Prostate gland (tissue), 2 donors: ENCODE measurements around the gene ADD2.

Experiments
- POLR2A ChIP-seq: fragments of 450-650 bp; IDR thresholded peaks from one replicate; pipeline ENCODE4 v1.6.1; 2016; ENCODE audit warnings: antibody characterized with exemption, mild to moderate bottlenecking
- POLR2AphosphoS5 ChIP-seq: sonication (generic); formaldehyde crosslinking; IDR thresholded peaks from one replicate; pipeline ENCODE4 v1.6.1; 2017; ENCODE audit warnings: antibody characterized with exemption
- TF ChIP-seq, protein P1 (sequence below), 4 experiments: fragments of 200-600 bp in 2 of 4; fragments of 450-650 bp in 2 of 4; sonication (generic) in 2 of 4; IDR thresholded peaks; 1 replicate in 3 of 4; 2 replicates in 1 of 4; pipeline ENCODE4 v1.5.1; 2016 to 2019; ENCODE audit warnings: antibody characterized with exemption in 4 of 4, mild to moderate bottlenecking in 2 of 4, moderate library complexity in 2 of 4

DNA sequence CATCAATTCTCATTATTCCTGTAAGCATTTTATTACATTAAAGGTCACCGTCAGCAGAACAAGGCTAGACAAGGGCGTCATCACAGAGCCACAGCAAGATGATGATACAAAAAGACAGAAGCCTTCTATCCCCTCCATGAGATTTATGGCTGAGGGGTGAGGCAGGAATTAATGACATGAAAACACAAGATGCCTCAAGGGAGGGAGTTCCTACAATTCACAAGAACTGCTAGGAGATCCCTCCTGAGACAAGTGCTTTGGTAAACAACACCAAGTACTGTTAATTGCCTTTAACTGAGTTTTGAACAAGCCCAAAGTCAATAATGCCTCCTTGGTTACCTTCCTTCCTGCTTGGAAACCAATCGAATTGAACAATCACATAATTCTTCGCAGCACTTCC lies 14.1 kb downstream of the ADD2 start:
- TF ChIP-seq, protein P1, sequence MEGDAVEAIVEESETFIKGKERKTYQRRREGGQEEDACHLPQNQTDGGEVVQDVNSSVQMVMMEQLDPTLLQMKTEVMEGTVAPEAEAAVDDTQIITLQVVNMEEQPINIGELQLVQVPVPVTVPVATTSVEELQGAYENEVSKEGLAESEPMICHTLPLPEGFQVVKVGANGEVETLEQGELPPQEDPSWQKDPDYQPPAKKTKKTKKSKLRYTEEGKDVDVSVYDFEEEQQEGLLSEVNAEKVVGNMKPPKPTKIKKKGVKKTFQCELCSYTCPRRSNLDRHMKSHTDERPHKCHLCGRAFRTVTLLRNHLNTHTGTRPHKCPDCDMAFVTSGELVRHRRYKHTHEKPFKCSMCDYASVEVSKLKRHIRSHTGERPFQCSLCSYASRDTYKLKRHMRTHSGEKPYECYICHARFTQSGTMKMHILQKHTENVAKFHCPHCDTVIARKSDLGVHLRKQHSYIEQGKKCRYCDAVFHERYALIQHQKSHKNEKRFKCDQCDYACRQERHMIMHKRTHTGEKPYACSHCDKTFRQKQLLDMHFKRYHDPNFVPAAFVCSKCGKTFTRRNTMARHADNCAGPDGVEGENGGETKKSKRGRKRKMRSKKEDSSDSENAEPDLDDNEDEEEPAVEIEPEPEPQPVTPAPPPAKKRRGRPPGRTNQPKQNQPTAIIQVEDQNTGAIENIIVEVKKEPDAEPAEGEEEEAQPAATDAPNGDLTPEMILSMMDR (IDR thresholded peaks at IDR 0.05), result no peak
- TF ChIP-seq POLR2A, result no peak
- TF ChIP-seq POLR2AphosphoS5, result no peak
